ENCODE results near the gene ULK1. TPM values are rescaled to one million over a fixed set of nuclear protein-coding genes. Genes with fewer than 3 reads are reported as not detected.
A peak's percentile ranks its signal among the peaks of the same experiment; 100 is the strongest.

ULK1 gene
- total RNA-seq, 1 donor from 2014 or later: 111 TPM

GRCh38 chr12:131930510-131930909 lies 36.1 kb downstream of the ULK1 start:
- Mint-ChIP-seq H3K4me1 (ENCODE audit: low read depth) (peaks cover 3% of the 10 kb centered on the region), H3K27ac (no peak overlapping the region), H3K4me3 (ENCODE audit: low read depth) (peak overlapping the region; percentile 80), H3K27me3 (no peaks in the 10 kb centered on the region), H3K9me3 (ENCODE audit: low read depth) (no peaks in the 10 kb centered on the region), H3K36me3 (ENCODE audit: insufficient read depth) (peaks cover 15% of the 10 kb centered on the region)
- no peak for TF ChIP-seq CTCF (IDR thresholded peaks at IDR 0.05; ENCODE audit: unreplicated experiment)
- DNase-seq (ENCODE audit: low spot score, unreplicated experiment): no peak

GRCh38 chr12:131933387-131933786 lies 39.0 kb downstream of the ULK1 start:
- TF ChIP-seq CTCF (IDR thresholded peaks at IDR 0.05; ENCODE audit: unreplicated experiment): no peak
- H3K27me3 Mint-ChIP-seq: no peaks in the 10 kb centered on the region
- H3K9me3 Mint-ChIP-seq (ENCODE audit: low read depth): no peaks in the 10 kb centered on the region
- peaks cover 20% of the 10 kb centered on the region for H3K36me3 Mint-ChIP-seq (ENCODE audit: insufficient read depth)
- H3K27ac Mint-ChIP-seq: no peak overlapping the region
- DNase-seq (ENCODE audit: low spot score, unreplicated experiment): no peak
- no peak overlapping the region for H3K4me3 Mint-ChIP-seq (ENCODE audit: low read depth)
- peaks cover 3% of the 10 kb centered on the region for H3K4me1 Mint-ChIP-seq (ENCODE audit: low read depth)

GRCh38 chr12:131934535-131934934 lies 40.1 kb downstream of the ULK1 start:
- no peak for TF ChIP-seq CTCF (IDR thresholded peaks at IDR 0.05; ENCODE audit: unreplicated experiment)
- Mint-ChIP-seq H3K36me3 (ENCODE audit: insufficient read depth) (peaks cover 22% of the 10 kb centered on the region), H3K4me3 (ENCODE audit: low read depth) (no peak overlapping the region), H3K27ac (no peak overlapping the region), H3K9me3 (ENCODE audit: low read depth) (no peaks in the 10 kb centered on the region), H3K27me3 (no peaks in the 10 kb centered on the region), H3K4me1 (ENCODE audit: low read depth) (peaks cover 3% of the 10 kb centered on the region)
- no peak for DNase-seq (ENCODE audit: low spot score, unreplicated experiment)

- Mint-ChIP-seq H3K4me3 (ENCODE audit: low read depth) (no peak overlapping the region), H3K4me1 (ENCODE audit: low read depth) (no peaks in the 10 kb centered on the region), H3K27ac (no peak overlapping the region), H3K27me3 (no peaks in the 10 kb centered on the region), H3K36me3 (ENCODE audit: insufficient read depth) (peaks cover 16% of the 10 kb centered on the region), H3K9me3 (ENCODE audit: low read depth) (no peaks in the 10 kb centered on the region)
- TF ChIP-seq CTCF (IDR thresholded peaks at IDR 0.05; ENCODE audit: unreplicated experiment): no peak
- no peak for DNase-seq (ENCODE audit: low spot score, unreplicated experiment)
Observed at GRCh38 chr12:131938082-131938481, 43.7 kb downstream of the ULK1 start.

DNA sequence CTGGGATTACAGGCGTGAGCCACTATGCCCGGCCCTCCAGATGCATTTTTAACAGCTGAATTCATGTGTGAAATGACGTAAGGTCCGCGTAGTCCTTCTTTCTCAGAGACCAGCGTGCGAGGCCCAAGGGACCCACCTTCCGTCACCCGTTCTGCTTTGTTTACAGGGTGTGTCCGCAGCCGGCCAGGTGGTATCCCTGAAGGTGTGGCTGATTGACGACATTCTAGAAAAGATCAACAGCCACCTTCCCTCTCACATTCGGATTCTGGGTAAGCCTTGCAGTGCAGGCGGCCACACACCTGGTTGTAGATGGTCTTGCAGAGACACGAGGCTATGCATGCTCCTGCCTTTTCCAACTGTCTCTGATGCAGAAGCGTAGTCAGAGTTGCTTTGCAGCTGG lies 44.6 kb downstream of the ULK1 start:
- Mint-ChIP-seq H3K27ac (peak overlapping the region; percentile 82), H3K4me1 (ENCODE audit: low read depth) (no peaks in the 10 kb centered on the region), H3K9me3 (ENCODE audit: low read depth) (no peaks in the 10 kb centered on the region), H3K27me3 (no peaks in the 10 kb centered on the region), H3K4me3 (ENCODE audit: low read depth) (no peak overlapping the region), H3K36me3 (ENCODE audit: insufficient read depth) (peaks cover 15% of the 10 kb centered on the region)
- TF ChIP-seq CTCF (IDR thresholded peaks at IDR 0.05; ENCODE audit: unreplicated experiment): no peak
- no peak for DNase-seq (ENCODE audit: low spot score, unreplicated experiment)

Data from progenitor cell of endocrine pancreas (in vitro differentiated cells).